ENCODE data around the gene FDX2. TPM values are rescaled to one million over a fixed set of nuclear protein-coding genes. Genes with fewer than 3 reads are reported as not detected.

Gene FDX2
- total RNA-seq, 1 experiment from 2014 or later = 21.0 TPM

GRCh38 chr19:10279737-10280442 lies 35.9 kb downstream of the FDX2 start:
- DNase-seq (ENCODE audit: low read depth, low spot score) (no peak), ATAC-seq (no peak)
- Histone ChIP-seq H3K4me1 (ENCODE audit: control insufficient read depth in 1 of 2, insufficient read depth in 2 of 2, low read length in 2 of 2) (peaks cover 9 to 18% of the 10 kb centered on the region in 2 experiments), H3K27ac (ENCODE audit: low read depth, low read length) (no peak overlapping the region), H3K36me3 (ENCODE audit: control insufficient read depth in 1 of 2, insufficient read depth in 2 of 2, low read length in 2 of 2) (peaks cover 0 to 5% of the 10 kb centered on the region in 2 experiments; a peak in 2 of 4 replicates), H2AFZ (ENCODE audit: low read depth, low read length, poor library complexity, severe bottlenecking) (no peak overlapping the region), H3K27me3 (ENCODE audit: insufficient read depth, low read length) (no peaks in the 10 kb centered on the region), H3K9me3 (ENCODE audit: control insufficient read depth in 1 of 2, insufficient read depth in 1 of 2, low read depth in 1 of 2, low read length in 2 of 2) (no peaks in the 10 kb centered on the region), H3K9ac (ENCODE audit: low read length) (no peak overlapping the region), H4K20me1 (ENCODE audit: insufficient read depth) (no peaks in the 10 kb centered on the region), H3K4me2 (ENCODE audit: low read length) (no peak overlapping the region), H3K9me2 (ENCODE audit: insufficient read depth) (no peaks in the 10 kb centered on the region), H3K4me3 (replicated peaks in 1 of 2; ENCODE audit: low read depth in 1 of 2, low read length in 2 of 2) (no peak overlapping the region), H3K79me2 (ENCODE audit: insufficient read depth, low read length) (no peaks in the 10 kb centered on the region)
- no peak for TF ChIP-seq TCF7L2 (IDR thresholded peaks at IDR 0.05; ENCODE audit: borderline replicate concordance, extremely low read depth, insufficient read depth, insufficient read length)
- TF ChIP-seq YY1 (IDR thresholded peaks at IDR 0.05; ENCODE audit: extremely low read depth, insufficient replicate concordance, low read depth, low read length) = no peak
- TF ChIP-seq SIN3A (IDR thresholded peaks at IDR 0.05; ENCODE audit: low read depth) = no peak
- TF ChIP-seq ATF3 (IDR thresholded peaks at IDR 0.05) = no peak
- TF ChIP-seq POLR2A (IDR thresholded peaks at IDR 0.05; ENCODE audit: borderline replicate concordance, extremely low read depth, insufficient read depth, insufficient read length) = no peak
- no peak for TF ChIP-seq ZNF274 (IDR thresholded peaks at IDR 0.05; ENCODE audit: low read depth, low read length)
- no peak for TF ChIP-seq FOSL1 (IDR thresholded peaks at IDR 0.05; ENCODE audit: low read depth)
- TF ChIP-seq POLR2AphosphoS5 (IDR thresholded peaks at IDR 0.05; ENCODE audit: low read depth, low read length) = no peak
- TF ChIP-seq EGR1 (IDR thresholded peaks at IDR 0.05; ENCODE audit: low read depth) = no peak
- no peak for TF ChIP-seq CTCF (IDR thresholded peaks at IDR 0.05 in 2 of 3, conservative IDR thresholded peaks at IDR 0.05 in 1 of 3; ENCODE audit: borderline replicate concordance in 1 of 3, insufficient read depth in 1 of 3, low read depth in 2 of 3, low read length in 2 of 3)
- TF ChIP-seq SP1 (IDR thresholded peaks at IDR 0.05; ENCODE audit: low read depth) = no peak
- TF ChIP-seq CEBPB (IDR thresholded peaks at IDR 0.05; ENCODE audit: low read depth) = no peak
- TF ChIP-seq EZH2 (IDR thresholded peaks at IDR 0.05) = no peak
- no peak for TF ChIP-seq EZH2phosphoT487 (IDR thresholded peaks at IDR 0.05; ENCODE audit: borderline replicate concordance)
- intact Hi-C loops (cut with micrococcal nuclease) = no loop called here
- RAD21 ChIA-PET (ENCODE audit: low non-redundant PET in 1 of 2, low total read pairs in 2 of 2, uncharacterized antibody in 2 of 2, unreplicated experiment in 2 of 2) = no interaction called here
- POLR2A ChIA-PET = interaction anchor here (1.2 kb wide), 1 partner anchor 10 kb away, joined by 8 read pairs; the partner anchor contains the start of gene ICAM5
- CTCF ChIA-PET = interaction anchor here (0.9 to 1.7 kb wide), 4 partner anchors 9 to 109 kb away, joined by 3 to 10 read pairs (median 4); partner anchors contain the start of gene ICAM1
- no TSS peak for BruUV-seq (replicated peaks)
